Neural progenitor cell (in vitro differentiated cells): ENCODE measurements around the gene BIRC7. TPM values are rescaled to one million over a fixed set of nuclear protein-coding genes. Genes with fewer than 3 reads are reported as not detected.

Experiments used
- DNase-seq: peaks from one replicate; pipeline ENCODE4 v3.0.0-alpha.2; 2016; ENCODE audit warnings: low spot score
- H2AFZ ChIP-seq: fragments of 200-600 bp; sonication (generic); replicated peaks from 2 replicates; pipeline ENCODE4 v1.6.1; 2016; ENCODE audit warnings: antibody characterized with exemption
- H3F3A ChIP-seq: fragments of 200-600 bp; sonication (generic); 2 replicates; pipeline ENCODE4 v1.6.1; 2016; ENCODE audit warnings: antibody characterized with exemption, low read depth
- H3K27ac ChIP-seq: fragments of 200-600 bp; sonication (generic); 2 replicates; pipeline ENCODE4 v1.5.1; 2016; ENCODE audit warnings: mild to moderate bottlenecking
- H3K27me3 ChIP-seq: fragments of 200-600 bp; sonication (generic); 2 replicates; pipeline ENCODE4 v1.6.1; 2016; ENCODE audit warnings: mild to moderate bottlenecking, moderate library complexity
- H3K36me3 ChIP-seq: fragments of 200-600 bp; sonication (generic); 2 replicates; pipeline ENCODE4 v1.5.1; 2016
- H3K4me1 ChIP-seq: fragments of 200-600 bp; sonication (generic); 2 replicates; pipeline ENCODE4 v1.6.1; 2016; ENCODE audit warnings: mixed run types
- H3K4me2 ChIP-seq: fragments of 200-600 bp; sonication (generic); 2 replicates; pipeline ENCODE4 v1.6.1; 2016
- H3K4me3 ChIP-seq: fragments of 200-600 bp; sonication (generic); 2 replicates; pipeline ENCODE4 v1.5.1; 2016
- H3K79me2 ChIP-seq: fragments of 200-600 bp; sonication (generic); 2 replicates; pipeline ENCODE4 v1.6.1; 2016; ENCODE audit warnings: low read depth
- H3K9ac ChIP-seq: fragments of 200-600 bp; sonication (generic); 2 replicates; pipeline ENCODE4 v1.6.1; 2016
- H3K9me3 ChIP-seq: fragments of 200-600 bp; sonication (generic); 2 replicates; pipeline ENCODE4 v1.5.1; 2016; ENCODE audit warnings: low read depth
- H4K20me1 ChIP-seq: fragments of 200-600 bp; sonication (generic); 2 replicates; pipeline ENCODE4 v1.6.1; 2016; ENCODE audit warnings: low read depth
- H3K27ac Mint-ChIP-seq: 3 replicates; pipeline ENCODE4 v1.8.0; 2021; ENCODE audit warnings: mixed read lengths
- H3K27me3 Mint-ChIP-seq: 2 replicates; pipeline ENCODE4 v1.8.0; 2022; ENCODE audit warnings: low read depth, mild to moderate bottlenecking, inconsistent platforms, moderate library complexity, mixed read lengths; ENCODE audit not compliant: insufficient read depth
- H3K36me3 Mint-ChIP-seq: 3 replicates; pipeline ENCODE4 v1.8.0; 2021; ENCODE audit warnings: mixed read lengths
- H3K4me1 Mint-ChIP-seq: 3 replicates; pipeline ENCODE4 v1.8.0; 2021; ENCODE audit warnings: mixed read lengths
- H3K4me3 Mint-ChIP-seq: 3 replicates; pipeline ENCODE4 v1.8.0; 2021; ENCODE audit warnings: mild to moderate bottlenecking, moderate library complexity, mixed read lengths
- H3K9me3 Mint-ChIP-seq: 3 replicates; pipeline ENCODE4 v1.8.0; 2020; ENCODE audit warnings: mixed read lengths
- CTCF ChIP-seq: fragments of 200-600 bp; sonication (generic); IDR thresholded peaks from 2 replicates; pipeline ENCODE4 v1.5.1; 2017; ENCODE audit warnings: antibody characterized with exemption, mild to moderate bottlenecking
- EZH2 ChIP-seq: fragments of 200-600 bp; sonication (generic); IDR thresholded peaks from 2 replicates; pipeline ENCODE4 v1.6.1; 2017; ENCODE audit warnings: antibody characterized with exemption, mild to moderate bottlenecking, moderate library complexity
- EZH2phosphoT487 ChIP-seq: fragments of 200-600 bp; sonication (generic); IDR thresholded peaks from 2 replicates; pipeline ENCODE4 v1.6.1; 2017; ENCODE audit warnings: antibody characterized with exemption
- total RNA-seq: library from RNA; depleted of rRNA; stranded (reverse); fragments of >200 nt; gene quantifications from 2 replicates; pipeline ENCODE4 v1.2.3, GENCODE V29; 2015; ENCODE audit warnings: low replicate concordance

Gene BIRC7
- total RNA-seq, 1 donor from 2014 or later: not detected

- DNase-seq: no peak
- no peaks in the 10 kb centered on the region for H3F3A ChIP-seq
- Mint-ChIP-seq H3K27ac (peak overlapping the region; percentile 86), H3K4me1 (peaks cover 55% of the 10 kb centered on the region), H3K9me3 (no peaks in the 10 kb centered on the region), H3K4me3 (no peak overlapping the region), H3K36me3 (peaks cover 7% of the 10 kb centered on the region), H3K27me3 (peaks cover 15% of the 10 kb centered on the region)
- no peak overlapping the region for H3K4me2 ChIP-seq
- no peaks in the 10 kb centered on the region for H3K36me3 ChIP-seq
- H3K4me3 ChIP-seq: no peak overlapping the region
- H3K9me3 ChIP-seq: no peaks in the 10 kb centered on the region
- no peak overlapping the region for H3K27ac ChIP-seq
- H3K4me1 ChIP-seq: peaks cover 3% of the 10 kb centered on the region
- peaks cover 3% of the 10 kb centered on the region for H4K20me1 ChIP-seq
- H3K9ac ChIP-seq: no peak overlapping the region
- TF ChIP-seq EZH2phosphoT487 (no peak), CTCF (no peak), EZH2 (no peak)
- no peaks in the 10 kb centered on the region for H3K27me3 ChIP-seq
- no peak overlapping the region for H2AFZ ChIP-seq
- peaks cover 4% of the 10 kb centered on the region for H3K79me2 ChIP-seq
Measured at GRCh38 chr20:63267691-63268090, 32.0 kb downstream of the BIRC7 start.

DNA sequence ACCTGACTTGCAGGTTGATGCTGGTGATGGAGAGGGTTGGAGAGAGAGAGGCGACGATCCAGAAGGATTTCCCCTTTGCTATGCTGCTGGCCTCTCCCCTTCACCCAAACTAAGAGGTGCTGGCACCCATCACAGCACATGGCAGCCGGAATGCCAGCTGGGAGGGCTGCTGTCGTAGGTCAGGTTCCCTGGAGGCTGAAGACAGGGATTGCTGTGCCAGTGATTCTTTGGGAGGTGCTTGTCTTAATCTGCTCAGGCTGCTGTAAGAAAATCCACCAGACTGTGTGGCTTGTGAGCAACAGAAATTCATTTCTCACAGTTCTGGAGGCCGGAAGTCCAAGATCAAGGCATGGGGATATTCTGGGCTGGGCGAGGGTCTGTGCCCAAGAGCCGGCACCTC is 32.6 kb downstream of the BIRC7 start:
- no peak overlapping the region for H2AFZ ChIP-seq
- no peaks in the 10 kb centered on the region for H3K9me3 Mint-ChIP-seq
- no peaks in the 10 kb centered on the region for H3K9me3 ChIP-seq
- H3K4me2 ChIP-seq: no peak overlapping the region
- peaks cover 9% of the 10 kb centered on the region for H3K79me2 ChIP-seq
- TF ChIP-seq EZH2 (no peak), EZH2phosphoT487 (no peak), CTCF (no peak)
- H3K27me3 Mint-ChIP-seq: peaks cover 12% of the 10 kb centered on the region
- H3K36me3 ChIP-seq: no peaks in the 10 kb centered on the region
- H3K4me1 Mint-ChIP-seq: peaks cover 51% of the 10 kb centered on the region
- no peaks in the 10 kb centered on the region for H3K27me3 ChIP-seq
- H3K27ac Mint-ChIP-seq: peak overlapping the region; percentile 86
- H3K4me3 Mint-ChIP-seq: no peak overlapping the region
- peaks cover 7% of the 10 kb centered on the region for H3K36me3 Mint-ChIP-seq
- DNase-seq: no peak
- no peak overlapping the region for H3K27ac ChIP-seq
- no peaks in the 10 kb centered on the region for H3F3A ChIP-seq
- H3K9ac ChIP-seq: no peak overlapping the region
- H3K4me1 ChIP-seq: peaks cover 3% of the 10 kb centered on the region
- H3K4me3 ChIP-seq: no peak overlapping the region
- peaks cover 7% of the 10 kb centered on the region for H4K20me1 ChIP-seq

DNA sequence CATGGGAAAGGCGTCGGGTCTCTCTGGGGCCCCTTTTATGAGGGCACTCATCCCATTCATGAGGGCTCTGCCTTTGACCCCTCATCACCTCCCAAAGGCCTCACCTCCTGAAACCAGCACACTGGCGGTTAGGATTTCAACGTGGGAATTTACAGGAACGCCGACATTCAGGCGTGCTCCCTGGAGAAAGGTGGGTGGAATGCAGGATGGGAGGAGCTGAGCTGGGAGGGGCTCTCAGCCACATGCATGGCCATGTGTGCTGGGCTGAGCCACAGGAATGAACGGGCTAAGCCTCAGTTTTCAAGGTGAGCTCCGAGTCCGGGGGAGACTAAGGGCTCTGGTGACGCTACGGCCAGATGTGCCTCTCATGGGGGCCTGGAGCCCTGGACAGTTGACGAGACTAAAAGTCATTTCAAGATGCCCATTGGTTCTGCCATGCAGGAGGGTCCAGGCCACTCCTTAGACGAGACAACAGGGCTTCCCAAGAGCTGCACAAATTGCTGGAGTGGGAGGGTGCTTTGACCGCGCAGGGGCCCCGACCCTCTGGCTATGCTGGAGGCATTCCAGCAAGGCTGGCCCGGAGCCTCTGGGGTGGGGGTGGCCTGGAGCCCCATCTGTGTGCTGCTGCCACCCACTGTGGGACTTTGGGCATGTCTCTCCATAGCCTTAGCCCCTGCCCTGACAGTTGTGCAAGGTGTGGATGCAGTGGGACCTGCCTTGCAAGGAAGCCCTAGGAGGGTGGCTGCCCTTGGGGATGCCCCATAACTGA is 33.1 kb downstream of the BIRC7 start:
- H3F3A ChIP-seq: no peaks in the 10 kb centered on the region
- no peaks in the 10 kb centered on the region for H3K27me3 ChIP-seq
- H3K4me3 ChIP-seq: no peak overlapping the region
- H3K27ac ChIP-seq: no peak overlapping the region
- peaks cover 13% of the 10 kb centered on the region for H4K20me1 ChIP-seq
- H3K9me3 ChIP-seq: no peaks in the 10 kb centered on the region
- peaks cover 2% of the 10 kb centered on the region for H3K9me3 Mint-ChIP-seq
- H3K27me3 Mint-ChIP-seq: peaks cover 12% of the 10 kb centered on the region
- H3K36me3 Mint-ChIP-seq: peaks cover 7% of the 10 kb centered on the region
- H2AFZ ChIP-seq: no peak overlapping the region
- DNase-seq: no peak
- no peak overlapping the region for H3K4me3 Mint-ChIP-seq
- peak overlapping the region; percentile 91 for H3K27ac Mint-ChIP-seq
- H3K4me1 Mint-ChIP-seq: peaks cover 56% of the 10 kb centered on the region
- H3K9ac ChIP-seq: no peak overlapping the region
- H3K4me2 ChIP-seq: no peak overlapping the region
- peaks cover 9% of the 10 kb centered on the region for H3K4me1 ChIP-seq
- H3K36me3 ChIP-seq: no peaks in the 10 kb centered on the region
- H3K79me2 ChIP-seq: peaks cover 15% of the 10 kb centered on the region
- TF ChIP-seq CTCF (no peak), EZH2phosphoT487 (no peak), EZH2 (no peak)
